ENCODE data around the gene KLF16. TPM values are rescaled to one million over a fixed set of nuclear protein-coding genes. Genes with fewer than 3 reads are reported as not detected.
A peak's percentile ranks its signal among the peaks of the same experiment; 100 is the strongest.

Gene KLF16
- total RNA-seq, 6 experiments from 2014 or later: 37.7 to 48.3 (median 41.6) TPM

DNA sequence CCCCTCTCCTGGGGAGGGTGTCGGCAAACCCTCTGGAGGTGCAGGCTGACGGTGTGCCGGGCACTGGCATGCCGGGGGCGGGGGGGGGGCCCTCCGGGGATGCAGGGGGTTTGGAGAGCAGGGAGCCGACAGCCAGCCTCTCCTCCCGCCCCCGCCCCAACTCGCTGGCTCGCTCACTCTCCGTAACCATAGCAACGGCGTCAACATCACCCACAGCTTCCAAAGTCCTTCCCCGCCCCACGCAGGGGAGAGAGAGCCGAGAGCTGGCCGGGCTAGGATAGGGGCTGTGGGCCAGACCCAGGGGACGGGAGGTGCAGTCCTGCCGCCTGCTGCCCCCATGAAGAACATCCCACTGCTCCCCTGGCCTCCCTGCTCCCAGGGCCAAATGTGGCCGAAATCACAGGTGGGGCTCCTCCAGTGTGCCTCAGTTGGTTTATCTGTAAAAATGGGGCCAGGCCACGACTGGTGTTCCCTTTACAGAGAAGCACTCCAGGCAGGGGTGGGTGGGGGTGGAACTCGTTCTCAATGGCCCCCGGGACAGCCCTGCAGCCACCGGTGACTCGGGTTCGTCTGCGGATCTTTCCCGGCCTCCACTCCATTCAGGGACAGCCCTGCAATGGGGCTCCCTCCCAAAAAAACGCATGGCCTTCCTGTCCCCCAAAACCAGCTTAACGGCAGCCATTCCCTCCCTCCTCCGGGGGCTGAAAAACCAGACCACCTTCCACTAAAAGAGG lies 3.2 kb downstream of the KLF16 start:
- Mint-ChIP-seq H3K4me3 (peak overlapping the region; percentile 92), H3K27me3 (ENCODE audit: insufficient read depth) (no peaks in the 10 kb centered on the region; the same call in 1 of the 2 replicates), H3K9me3 (no peaks in the 10 kb centered on the region), H3K4me1 (ENCODE audit: low read depth) (peaks cover 24% of the 10 kb centered on the region), H3K27ac (peak overlapping the region; percentile 79), H3K36me3 (ENCODE audit: low read depth) (0 out of 2 replicates have a peak, but pooled peaks cover 7% of the 10 kb centered on the region)
- TF ChIP-seq, protein P1, sequence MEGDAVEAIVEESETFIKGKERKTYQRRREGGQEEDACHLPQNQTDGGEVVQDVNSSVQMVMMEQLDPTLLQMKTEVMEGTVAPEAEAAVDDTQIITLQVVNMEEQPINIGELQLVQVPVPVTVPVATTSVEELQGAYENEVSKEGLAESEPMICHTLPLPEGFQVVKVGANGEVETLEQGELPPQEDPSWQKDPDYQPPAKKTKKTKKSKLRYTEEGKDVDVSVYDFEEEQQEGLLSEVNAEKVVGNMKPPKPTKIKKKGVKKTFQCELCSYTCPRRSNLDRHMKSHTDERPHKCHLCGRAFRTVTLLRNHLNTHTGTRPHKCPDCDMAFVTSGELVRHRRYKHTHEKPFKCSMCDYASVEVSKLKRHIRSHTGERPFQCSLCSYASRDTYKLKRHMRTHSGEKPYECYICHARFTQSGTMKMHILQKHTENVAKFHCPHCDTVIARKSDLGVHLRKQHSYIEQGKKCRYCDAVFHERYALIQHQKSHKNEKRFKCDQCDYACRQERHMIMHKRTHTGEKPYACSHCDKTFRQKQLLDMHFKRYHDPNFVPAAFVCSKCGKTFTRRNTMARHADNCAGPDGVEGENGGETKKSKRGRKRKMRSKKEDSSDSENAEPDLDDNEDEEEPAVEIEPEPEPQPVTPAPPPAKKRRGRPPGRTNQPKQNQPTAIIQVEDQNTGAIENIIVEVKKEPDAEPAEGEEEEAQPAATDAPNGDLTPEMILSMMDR (IDR thresholded peaks at IDR 0.05): no peak
- peak; percentile 83 for DNase-seq

DNA sequence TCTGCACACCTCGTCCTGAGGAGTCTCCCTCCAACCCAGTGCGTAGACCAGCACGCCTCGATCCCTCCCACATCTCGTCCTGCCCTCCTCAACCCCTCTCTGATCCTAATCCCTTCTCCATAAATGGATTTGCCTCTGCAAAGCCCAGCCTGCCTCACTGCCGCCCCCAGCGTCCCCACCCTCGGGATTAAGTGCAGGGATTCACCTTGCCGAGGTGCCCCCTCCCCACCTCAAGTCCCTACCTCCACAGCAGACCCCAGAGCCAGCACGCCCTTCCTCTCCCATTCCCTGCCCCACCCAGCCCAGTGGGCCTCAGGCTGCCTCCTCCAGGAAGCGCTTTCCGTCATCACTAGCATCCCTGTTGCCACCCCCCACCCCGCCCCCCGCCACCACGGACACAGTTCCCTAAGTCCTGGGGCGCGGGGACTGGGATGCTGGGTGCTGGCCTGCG lies 4.0 kb downstream of the KLF16 start:
- peaks cover 30% of the 10 kb centered on the region for H3K4me1 Mint-ChIP-seq (ENCODE audit: low read depth)

DNA sequence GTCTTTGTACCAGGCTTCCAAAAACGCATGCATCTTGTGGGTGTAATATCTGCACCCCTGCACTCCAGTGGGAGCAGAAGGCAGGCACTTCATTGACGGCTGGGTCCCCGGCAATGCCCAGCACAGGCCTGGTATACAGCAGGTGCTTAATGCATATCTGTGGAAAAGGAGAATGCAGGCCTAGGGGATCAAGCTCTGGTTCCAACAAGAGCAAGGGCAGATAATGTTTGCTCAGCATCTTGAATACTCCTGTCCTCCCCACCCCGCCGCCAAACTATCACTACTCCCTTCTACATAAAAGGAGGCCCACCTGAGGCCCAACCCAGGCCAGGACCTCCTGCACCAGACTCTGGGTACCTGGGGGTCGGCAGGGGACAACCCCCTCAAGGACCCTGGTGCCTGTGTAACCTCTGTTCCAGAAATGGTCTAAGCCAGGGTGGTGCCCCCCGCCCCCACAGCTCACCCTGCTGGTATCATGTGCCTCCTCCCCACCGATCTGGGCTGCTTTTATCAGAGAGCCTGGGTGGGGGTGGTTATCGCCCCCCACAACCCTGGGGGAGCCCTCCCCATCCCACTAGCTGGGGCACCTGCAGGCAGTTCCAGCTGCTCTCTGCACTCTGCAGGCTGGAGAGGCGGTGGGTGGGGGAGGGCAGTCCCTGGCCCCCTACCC lies 4.8 kb downstream of the KLF16 start:
- peaks cover 7% of the 10 kb centered on the region; the same call in 1 of the 2 replicates for H3K36me3 Mint-ChIP-seq (ENCODE audit: low read depth)
- no peak for DNase-seq
- H3K4me3 Mint-ChIP-seq: no peak overlapping the region
- H3K4me1 Mint-ChIP-seq (ENCODE audit: low read depth): peaks cover 31% of the 10 kb centered on the region
- peak overlapping the region; percentile 79 for H3K27ac Mint-ChIP-seq
- H3K27me3 Mint-ChIP-seq (ENCODE audit: insufficient read depth): no peaks in the 10 kb centered on the region; the same call in 1 of the 2 replicates
- H3K9me3 Mint-ChIP-seq: no peaks in the 10 kb centered on the region
- TF ChIP-seq, protein P1 (IDR thresholded peaks at IDR 0.05): no peak

More for the DNA sequence above, 4.0 kb downstream of the KLF16 start:
- DNase-seq: no peak
- H3K9me3 Mint-ChIP-seq: no peaks in the 10 kb centered on the region
- no peak overlapping the region; the same call in 1 of the 2 replicates for H3K4me3 Mint-ChIP-seq
- TF ChIP-seq, protein P1 (IDR thresholded peaks at IDR 0.05): no peak
- 0 out of 2 replicates have a peak, but pooled peaks cover 7% of the 10 kb centered on the region for H3K36me3 Mint-ChIP-seq (ENCODE audit: low read depth)
- no peaks in the 10 kb centered on the region; the same call in 1 of the 2 replicates for H3K27me3 Mint-ChIP-seq (ENCODE audit: insufficient read depth)
- H3K27ac Mint-ChIP-seq: peak overlapping the region; percentile 79

DNA sequence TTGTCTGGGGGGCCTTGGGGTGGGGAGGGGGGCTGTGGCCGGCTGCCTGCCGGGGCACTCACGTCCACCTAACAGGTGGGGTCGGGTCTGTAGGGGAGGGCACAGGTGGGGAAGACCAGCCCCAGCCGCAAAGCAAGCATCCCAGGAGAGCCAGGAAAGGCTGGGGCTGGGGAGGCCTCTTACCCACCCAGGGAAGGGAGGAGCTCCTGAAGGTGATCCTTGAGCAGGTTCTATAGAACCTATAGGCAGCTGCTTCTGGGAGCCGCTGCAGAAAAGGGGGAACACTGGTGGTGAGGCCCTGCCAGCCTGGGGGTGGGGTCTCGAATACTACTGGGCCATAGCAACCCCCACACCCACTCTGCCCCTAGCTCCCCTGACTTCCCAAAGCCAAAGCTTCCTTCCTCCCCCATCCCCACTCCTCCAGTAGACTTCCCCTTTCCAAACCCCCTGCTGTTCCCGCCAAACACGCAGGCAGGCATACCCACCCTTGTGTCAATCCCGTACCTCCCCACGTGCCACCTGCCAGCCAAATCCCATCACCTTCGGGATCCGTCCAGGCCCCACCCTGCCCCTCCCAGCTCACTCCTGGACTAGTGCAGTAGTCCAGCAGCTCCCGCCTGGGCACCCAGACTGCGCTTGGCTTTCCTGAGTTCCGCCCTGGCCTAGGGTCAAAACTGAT lies 5.6 kb downstream of the KLF16 start:
- Mint-ChIP-seq H3K27me3 (ENCODE audit: insufficient read depth) (no peaks in the 10 kb centered on the region; the same call in 1 of the 2 replicates), H3K4me3 (no peak overlapping the region; the same call in 1 of the 2 replicates), H3K4me1 (ENCODE audit: low read depth) (peaks cover 37% of the 10 kb centered on the region), H3K27ac (peak overlapping the region; percentile 79), H3K36me3 (ENCODE audit: low read depth) (peaks cover 7% of the 10 kb centered on the region; the same call in 1 of the 2 replicates), H3K9me3 (no peaks in the 10 kb centered on the region)
- TF ChIP-seq, protein P1 (IDR thresholded peaks at IDR 0.05): no peak
- no peak for DNase-seq

All from HFFc6 (cell line).